Activated CD4-positive, alpha-beta T cell treated with anti-CD3 and anti-CD28 coated beads for 4 hours (primary cell): ENCODE measurements around the gene RNU2-1.
A peak's percentile ranks its signal among the peaks of the same experiment; 100 is the strongest.
"Not testable (repeated sequence)": the region's sequence is repeated elsewhere in the genome, so short reads cannot be mapped to it uniquely, and the experiment has no call there.

Experiments
- DNase-seq, 2 donors: peaks; one replicate each; pipeline ENCODE4 v3.0.0-alpha.2; 2020

Gene RNU2-1

DNA sequence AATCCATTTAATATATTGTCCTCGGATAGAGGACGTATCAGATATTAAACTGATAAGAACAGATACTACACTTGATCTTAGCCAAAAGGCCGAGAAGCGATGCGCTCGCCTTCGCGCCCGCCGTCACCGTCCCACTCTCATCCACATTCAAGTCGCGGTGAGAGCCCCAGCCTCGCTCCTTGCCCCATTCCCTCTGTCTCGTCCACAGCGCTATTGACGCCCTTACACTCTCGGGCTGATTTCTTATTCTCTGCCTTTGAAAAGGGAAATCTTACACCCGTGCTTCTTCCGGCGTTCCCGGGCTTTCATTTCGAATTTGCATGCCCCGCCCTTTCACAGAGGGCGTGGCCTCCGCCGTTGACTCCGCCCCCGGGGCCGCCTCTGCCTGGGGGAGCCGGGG is at the start of gene RNU2-1:
TSS of gene RNU2-1 (minus strand) at position 101 of the 400 bp plus-strand sequence.
- not testable (repeated sequence) for DNase-seq

- DNase-seq, result not testable (repeated sequence)
Observed at GRCh38 chr17:43272914-43273313, 39.1 kb upstream of the RNU2-1 start.

- not testable (repeated sequence) for DNase-seq
Observed at GRCh38 chr17:43272483-43272882, 38.7 kb upstream of the RNU2-1 start.

- not testable (repeated sequence) for DNase-seq
Observed at GRCh38 chr17:43270552-43271504, 37.1 kb upstream of the RNU2-1 start.

DNA sequence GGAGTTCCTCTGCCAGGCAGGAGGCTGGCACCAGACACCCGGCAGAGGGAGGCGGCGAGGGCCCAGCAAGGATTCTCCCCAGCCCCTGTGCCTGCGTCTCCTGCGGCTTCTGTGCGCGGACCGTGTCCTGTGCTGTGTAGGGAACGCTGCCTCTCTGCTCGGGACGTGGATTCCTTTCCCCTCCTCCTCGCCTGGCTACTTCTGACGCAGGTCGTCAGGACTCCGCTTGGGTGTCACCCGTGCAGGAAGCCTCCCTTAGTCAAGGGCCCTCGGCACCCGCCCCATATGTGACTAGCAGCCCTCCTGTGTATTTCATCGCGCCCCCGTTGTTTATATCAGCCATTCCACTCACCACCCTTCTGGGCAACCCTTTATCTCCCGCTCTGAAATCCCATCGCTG is 12.7 kb upstream of the RNU2-1 start:
- not testable (repeated sequence) for DNase-seq

DNA sequence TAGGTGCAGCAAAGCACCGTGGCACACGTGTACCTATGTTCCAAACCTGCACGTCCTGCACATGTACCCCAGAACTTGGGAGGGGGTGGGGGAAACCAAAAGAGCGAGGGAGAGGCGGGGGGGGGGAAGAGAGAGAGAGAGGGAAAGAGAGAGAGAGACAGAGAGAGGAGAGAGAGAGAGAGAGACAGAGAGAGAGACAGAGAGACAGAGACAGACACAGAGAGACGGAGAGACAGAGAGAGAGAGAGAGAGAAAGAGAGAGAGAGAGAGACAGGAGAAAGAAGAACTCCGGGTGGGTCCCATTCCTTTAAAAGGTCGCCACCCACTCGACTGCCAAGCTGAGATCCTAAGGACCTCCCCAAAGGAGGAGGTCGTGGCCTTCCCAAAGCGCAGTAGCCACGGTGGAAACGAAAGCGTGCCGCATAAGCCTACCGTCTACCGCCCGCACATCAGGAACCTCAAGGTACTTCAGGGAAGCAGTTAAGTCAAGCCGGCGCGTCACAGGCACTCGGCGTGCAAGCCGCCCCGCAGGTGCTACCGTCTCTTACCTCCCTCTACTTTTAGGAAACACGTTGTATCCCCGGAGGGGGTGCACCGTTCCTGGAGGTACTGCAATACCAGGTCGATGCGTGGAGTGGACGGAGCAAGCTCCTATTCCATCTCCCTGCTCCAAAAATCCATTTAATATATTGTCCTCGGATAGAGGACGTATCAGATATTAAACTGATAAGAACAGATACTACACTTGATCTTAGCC is 7.0 kb upstream of the RNU2-1 start:
- not testable (repeated sequence) for DNase-seq

- DNase-seq, result not testable (repeated sequence)
Observed at GRCh38 chr17:43239597-43239996, 5.8 kb upstream of the RNU2-1 start.

DNA sequence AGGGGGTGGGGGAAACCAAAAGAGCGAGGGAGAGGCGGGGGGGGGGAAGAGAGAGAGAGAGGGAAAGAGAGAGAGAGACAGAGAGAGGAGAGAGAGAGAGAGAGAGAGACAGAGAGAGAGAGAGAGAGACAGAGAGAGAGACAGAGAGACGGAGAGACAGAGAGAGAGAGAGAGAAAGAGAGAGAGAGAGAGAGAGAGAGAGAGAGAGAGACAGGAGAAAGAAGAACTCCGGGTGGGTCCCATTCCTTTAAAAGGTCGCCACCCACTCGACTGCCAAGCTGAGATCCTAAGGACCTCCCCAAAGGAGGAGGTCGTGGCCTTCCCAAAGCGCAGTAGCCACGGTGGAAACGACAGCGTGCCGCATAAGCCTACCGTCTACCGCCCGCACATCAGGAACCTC is 514 bp downstream of the RNU2-1 start:
- not testable (repeated sequence) for DNase-seq

- DNase-seq, result not testable (repeated sequence)
Observed at GRCh38 chr17:43232021-43232699, 1.6 kb downstream of the RNU2-1 start.

GRCh38 chr17:43231205-43232020 is 2.4 kb downstream of the RNU2-1 start:
- DNase-seq, result not testable (repeated sequence)

DNA sequence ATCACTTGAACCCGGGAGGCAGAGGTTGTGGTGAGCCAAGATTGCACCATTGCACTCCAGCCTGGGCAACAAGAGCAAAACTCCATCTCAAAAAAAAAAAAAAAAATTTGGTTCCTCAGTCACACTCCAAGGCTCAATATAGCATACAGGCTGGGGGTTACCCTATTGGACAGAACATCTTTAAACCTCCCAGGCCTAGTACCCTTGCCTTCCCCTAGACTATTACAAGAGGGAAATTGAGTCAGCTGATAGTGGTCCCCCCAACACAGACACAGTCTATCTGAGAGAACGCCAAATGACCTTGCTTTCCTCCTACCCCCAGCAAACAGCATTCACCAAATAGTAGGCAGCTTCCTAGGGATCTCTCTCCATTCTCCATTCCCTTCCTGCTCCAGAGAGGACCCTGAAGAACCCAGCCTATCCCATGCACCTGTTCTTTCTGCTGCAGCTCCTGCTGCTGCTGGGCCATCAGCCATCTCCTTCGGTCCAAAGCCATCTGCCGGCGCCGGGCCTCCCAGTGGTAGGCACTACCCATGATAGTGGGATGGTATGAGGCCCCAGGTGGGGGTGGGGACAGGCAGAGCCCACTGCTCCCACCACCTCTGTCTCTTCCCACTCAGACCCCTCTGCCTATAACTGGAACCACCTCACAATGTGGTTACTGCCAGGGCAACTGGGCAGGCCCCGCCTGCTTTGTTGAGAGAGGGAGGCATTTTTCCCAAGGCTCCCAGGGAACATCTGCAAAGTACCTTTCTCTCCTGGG is 5.6 kb downstream of the RNU2-1 start, which contains the start of gene CCDC200:
TSS of gene CCDC200 (minus strand) at position 604 of the 763 bp plus-strand sequence. CDS start at position 535, 69 bp downstream.
- DNase-seq, result not testable (repeated sequence)

GRCh38 chr17:43226393-43226792 is 7.4 kb downstream of the RNU2-1 start:
- no peak for DNase-seq

DNA sequence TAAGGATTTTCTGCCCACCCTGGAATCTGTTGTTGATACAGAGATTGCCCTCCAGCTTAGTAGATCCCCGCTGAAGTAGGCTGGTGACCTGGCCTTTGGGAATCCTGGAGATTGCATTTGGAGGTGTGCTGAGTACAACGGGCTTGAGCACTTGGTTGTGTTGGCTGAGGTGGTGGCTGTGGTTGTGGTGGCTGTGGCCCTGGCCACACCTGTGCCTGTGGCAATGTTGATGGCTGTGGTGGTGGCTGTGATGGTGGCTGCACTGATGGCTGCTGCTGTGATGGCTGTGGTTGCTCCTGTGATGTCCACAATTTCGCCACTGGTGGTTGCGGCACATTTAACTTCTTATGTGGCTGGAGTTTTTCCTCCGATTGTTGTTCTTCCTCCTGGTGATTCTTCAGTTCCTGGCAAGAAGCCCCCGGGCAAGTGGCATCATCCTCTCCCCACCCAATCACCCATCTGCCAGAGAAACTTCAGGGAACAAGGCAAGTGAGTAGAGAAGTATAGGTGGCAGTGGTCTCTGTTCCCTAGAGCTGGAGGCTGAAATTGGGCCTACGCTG is 9.6 kb downstream of the RNU2-1 start:
- DNase-seq, result no peak

GRCh38 chr17:43220511-43221125 is 13.2 kb downstream of the RNU2-1 start:
- DNase-seq, result no peak

GRCh38 chr17:43219746-43220380 is 13.9 kb downstream of the RNU2-1 start:
- DNase-seq, result no peak

GRCh38 chr17:43219001-43219400 is 14.8 kb downstream of the RNU2-1 start:
- no peak for DNase-seq

DNA sequence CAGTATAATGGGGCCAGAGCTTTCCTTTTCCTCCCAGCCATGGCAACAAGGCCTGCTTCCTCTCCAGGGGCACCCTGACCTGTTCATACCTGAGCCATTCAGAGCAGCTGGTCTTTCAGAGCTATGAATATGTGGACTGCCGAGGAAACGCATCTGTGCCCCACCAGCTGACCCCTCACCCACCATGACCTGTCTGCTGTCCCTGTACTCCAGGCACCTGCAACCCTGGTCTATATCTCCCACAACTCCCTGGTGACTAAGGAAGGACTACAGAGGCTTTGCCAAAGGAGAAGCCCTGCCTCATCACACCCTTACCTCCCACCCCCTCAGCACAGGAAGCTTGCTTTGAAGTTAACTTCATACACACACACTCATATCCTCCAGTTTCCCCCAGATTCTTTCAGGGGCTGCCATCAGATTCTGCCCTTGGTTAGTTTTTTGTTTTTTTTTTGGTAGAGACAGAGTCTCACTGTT is 16.1 kb downstream of the RNU2-1 start:
- DNase-seq, result peak; percentile 18 to 29

DNA sequence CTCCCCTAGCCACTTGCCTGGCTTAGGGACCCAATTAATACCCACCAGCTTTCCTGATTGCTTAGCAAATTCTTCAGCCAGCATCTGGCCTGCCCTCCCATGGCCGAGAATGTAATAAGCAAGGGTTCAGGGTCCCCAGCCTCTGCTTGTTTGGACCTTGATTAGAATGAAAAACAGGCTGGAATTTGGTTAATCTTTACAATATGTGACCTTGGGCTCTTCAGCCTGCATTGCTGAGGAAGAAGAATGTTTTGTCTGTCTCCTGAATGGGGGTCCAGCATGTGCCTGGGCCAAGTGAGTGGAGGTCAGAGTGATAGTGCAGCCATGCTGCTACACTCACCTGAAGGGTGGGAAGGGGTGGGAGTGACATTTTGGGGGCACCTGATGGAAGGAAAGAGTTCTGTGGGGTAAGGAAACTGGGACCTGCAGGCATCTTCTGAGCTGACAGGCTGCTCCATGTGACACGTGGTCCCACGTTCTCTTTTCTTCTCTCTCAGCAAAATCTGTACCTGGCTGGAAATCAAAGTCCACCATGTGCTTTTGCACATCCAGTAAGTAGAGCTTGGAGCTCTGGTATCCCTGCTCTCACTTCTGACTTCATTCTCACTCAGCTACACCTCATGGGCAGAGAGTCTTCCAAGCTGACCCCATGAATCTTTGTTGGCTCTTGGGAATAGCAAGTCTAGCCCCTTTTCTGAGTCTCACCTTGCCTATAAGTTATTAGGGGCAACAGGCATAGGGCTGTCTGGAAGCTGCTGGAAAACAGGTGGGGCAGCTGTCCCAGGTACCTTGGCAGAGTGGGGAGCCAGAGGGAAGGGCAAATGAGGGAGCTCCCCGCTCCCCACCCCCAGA is 16.8 kb downstream of the RNU2-1 start:
- no peak for DNase-seq

DNA sequence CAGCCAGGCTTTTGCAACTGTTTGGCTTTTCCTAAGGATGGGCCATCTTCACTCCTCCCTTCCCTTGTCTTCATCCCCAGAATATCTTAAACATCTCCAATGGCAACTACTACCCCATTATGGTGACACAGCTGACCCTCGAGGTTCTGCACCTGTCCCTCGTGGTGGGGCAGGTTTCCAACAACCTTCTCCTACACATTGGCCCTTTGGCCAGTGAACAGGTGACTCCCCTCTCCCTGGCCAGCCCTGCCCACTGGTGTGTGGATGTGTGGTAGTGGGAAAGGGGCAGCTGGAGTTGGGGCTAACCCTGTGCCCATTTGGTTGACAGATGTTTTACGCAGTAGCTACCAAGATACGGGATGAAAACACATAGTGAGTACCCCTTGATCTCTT is 17.4 kb downstream of the RNU2-1 start:
- no peak for DNase-seq
